ENCODE measurements around the gene IL21R.

IL21R gene

GRCh38 chr16:27464626-27465482 lies 62.9 kb downstream of the IL21R start:
- no peak for DNase-seq (ENCODE audit: low read depth)

GRCh38 chr16:27465483-27465879 lies 63.5 kb downstream of the IL21R start:
- DNase-seq (ENCODE audit: low read depth), result no peak

DNA sequence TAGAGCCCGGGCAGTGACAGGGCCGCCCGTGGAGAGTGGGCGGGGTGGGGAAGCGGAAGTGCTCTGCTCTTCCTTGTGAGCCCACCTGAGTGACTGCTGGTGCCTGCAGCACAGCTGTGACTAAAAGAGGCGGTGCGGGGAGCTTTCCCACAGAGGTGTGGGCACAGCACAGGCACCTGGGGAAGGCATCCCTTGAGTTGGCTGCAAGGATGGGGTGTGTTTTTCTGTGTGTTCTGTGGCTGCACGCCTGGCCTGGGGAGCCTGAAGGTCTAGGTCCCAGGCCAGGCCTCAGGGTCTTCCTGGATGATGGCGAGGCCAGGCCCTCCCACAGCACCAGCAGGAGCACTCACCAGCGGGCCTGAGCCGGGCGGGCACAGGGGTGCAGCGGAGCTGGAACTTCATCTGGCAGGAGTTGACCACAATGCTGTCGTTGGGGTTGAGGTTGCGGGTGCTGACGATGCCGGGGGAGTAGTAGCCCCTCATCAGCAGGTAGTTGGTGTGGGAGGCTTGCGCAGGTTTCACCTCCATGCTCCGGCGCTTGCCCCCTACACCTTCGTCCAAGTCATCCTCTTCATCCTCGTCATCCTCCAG lies 67.1 kb downstream of the IL21R start:
- DNase-seq (ENCODE audit: low read depth), result no peak

GRCh38 chr16:27470567-27471431 lies 68.8 kb downstream of the IL21R start:
- no peak for DNase-seq (ENCODE audit: low read depth)

DNA sequence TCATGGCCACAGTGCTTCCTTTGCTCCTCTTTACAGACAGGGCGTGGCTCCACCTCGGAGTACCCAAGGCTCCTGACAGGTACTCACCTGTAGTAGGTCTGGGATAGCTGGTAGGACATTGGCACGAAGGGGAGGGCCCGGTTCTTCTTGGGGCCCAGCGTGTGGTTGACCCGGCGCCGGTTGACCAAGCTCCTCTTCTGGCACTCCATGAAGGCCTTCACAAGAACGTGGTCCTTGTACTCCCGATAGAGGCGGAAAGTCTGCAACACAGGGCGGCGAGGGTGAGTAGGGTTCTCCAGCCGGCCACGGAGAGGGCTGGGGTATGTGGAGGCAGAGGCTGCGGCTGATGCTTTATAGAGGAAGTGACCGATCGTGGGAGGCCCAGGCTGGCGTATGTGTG lies 69.7 kb downstream of the IL21R start:
- no peak for DNase-seq (ENCODE audit: low read depth)

- no peak for DNase-seq (ENCODE audit: low read depth)
These were observed 70.4 kb downstream of the IL21R start for GRCh38 chr16:27472091-27473020.

DNA sequence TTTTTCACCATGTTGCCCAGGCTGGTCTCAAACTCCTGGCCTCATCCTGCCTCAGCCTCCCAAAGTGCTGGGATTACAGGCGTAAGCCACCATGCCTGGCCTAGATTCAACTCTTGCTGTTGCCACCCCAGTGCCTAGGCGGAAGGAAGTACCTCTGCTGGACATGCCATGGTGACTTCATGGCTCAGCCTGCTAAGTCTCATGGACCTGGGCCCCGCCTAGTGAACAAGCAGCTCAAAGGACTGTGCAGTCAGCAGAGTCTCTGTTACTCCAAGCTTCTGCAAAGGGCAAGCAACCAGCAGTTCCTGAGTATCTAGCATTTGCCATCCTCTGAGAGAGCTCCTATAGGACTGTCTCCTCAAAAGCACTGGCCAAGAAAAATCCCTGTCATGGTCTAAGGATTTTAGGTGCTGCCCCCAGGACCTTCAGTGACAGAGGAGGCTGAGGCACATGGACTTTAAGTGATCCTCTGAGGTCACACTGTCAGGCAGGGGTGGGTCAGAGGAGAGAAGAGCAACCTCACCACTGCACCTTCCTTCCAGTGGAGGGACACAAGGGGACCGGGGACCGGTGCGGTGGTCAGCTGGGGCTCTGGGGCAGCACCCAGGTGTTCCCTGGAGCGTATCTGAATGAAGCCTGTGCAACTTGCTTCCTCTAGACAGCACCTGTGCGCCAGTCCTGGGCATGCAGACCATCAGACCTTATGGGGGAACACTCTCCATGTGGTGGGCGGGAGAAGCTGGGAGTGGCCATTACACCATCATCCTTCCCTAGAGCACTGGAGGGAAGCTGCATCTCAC lies 71.3 kb downstream of the IL21R start:
- DNase-seq (ENCODE audit: low read depth), result no peak

DNA sequence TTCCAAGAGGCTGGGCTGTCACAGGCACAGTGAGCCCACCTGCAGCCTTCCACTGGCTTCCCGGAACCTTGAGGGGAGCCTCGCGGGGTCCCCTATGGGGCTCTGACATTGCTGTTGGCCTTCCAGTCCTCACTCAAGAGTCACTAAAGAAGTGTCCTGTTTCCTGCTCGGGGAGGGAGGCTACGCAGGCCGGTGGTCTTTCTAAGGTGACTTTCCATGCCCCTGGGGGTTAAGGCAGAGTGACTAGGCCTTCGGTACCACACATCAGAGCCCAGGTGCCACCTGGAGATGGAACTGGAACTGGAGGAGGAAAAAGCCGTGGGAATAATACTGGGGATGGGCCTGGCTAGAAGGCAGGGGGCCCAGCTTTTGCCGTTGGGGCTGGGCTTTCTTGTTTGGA lies 72.1 kb downstream of the IL21R start:
- DNase-seq (ENCODE audit: low read depth), result no peak

- DNase-seq (ENCODE audit: low read depth), result no peak
These were observed 72.9 kb downstream of the IL21R start for GRCh38 chr16:27474921-27475320.

DNA sequence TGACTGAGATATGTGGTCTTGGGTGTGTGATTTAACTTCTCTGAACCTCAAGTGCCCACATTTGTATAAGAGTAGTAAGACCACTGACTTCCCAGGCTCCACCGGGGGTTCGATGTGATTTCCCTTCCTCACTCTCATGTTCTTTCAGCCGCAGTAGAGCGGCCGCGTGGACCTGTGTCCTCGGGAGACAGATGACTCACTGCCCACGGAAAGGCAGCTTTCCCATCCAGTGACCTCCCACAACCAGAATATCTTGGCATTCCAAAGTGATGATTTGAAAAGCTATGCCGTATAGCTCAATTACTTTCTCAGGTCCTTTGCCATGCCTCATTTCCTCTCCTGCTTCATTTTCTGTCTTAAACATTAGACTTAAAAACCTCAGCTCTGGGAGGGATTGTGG lies 73.6 kb downstream of the IL21R start:
- no peak for DNase-seq (ENCODE audit: low read depth)

DNA sequence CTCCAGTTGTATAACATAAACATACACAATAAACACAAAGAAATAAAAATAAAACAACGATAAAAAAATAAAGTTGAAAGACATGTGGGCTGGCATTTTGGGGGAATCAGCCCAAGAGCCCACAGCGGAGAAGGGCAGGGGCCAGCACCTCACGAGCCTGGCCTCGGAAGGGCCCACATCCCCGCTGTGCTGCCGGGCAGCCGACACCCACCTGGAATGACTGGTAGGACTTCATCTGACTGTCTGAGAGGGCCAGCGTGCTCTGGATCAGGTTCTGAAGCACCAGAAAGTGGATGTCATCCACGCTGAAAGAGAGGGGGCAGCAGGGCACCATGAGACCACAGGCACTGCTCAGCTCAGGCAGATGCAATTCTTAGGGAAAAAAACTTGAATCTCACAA lies 74.3 kb downstream of the IL21R start:
- DNase-seq (ENCODE audit: low read depth), result no peak

DNA sequence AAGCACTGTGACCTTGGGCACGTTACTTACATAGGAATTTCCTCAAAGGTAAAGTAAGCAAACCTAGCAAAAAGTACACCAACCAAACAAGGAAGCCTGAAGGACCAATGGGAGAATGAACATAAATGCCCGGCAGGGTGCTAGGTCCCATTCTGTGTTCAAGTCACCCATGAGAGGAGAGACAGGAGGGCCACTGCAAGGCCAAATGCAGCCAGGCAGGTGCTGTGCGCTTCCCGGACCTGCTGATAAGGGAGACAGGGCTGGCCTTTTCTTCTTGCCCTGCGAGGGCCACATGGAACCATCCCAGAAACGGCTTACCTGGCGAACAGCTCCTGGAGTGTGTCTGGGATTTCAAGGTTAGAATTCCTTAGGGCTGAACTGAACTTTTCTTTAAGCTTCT lies 78.8 kb downstream of the IL21R start:
- no peak for DNase-seq (ENCODE audit: low read depth)

GRCh38 chr16:27481282-27481934 lies 79.4 kb downstream of the IL21R start:
- DNase-seq (ENCODE audit: low read depth), result no peak

DNA sequence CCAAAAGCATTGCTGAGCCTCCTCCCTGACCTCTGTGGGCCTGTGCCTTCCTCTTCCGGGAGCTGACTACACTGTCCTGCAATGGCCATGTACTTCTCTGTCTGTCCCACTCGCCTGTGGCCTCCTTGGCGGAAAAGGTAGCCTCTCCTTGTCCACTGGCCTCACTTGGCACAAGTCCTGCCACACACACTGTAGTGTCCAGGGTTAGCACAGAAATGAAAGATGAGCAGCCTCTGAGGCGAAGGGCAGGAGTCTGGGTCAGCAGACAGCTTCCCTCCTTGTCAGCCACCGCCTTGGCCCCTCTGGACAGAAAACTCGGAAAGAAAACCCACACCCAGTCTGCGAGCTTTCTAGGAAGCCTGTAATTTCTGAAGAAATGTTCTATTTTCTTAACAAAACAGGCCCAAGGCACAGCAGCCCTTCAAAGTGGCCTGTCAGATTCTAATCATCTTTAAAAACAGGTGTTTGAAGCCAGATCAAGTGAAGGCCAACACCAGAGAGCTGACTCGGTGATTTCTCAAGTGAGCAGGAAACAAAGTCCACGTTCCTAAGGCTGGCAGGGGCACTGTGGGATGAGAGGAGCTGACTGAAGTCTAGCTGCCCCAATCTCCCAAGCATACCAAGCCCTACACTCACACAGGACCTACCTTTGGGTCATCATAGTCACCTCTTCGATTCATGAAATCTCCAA lies 80.6 kb downstream of the IL21R start:
- no peak for DNase-seq (ENCODE audit: low read depth)

- no peak for DNase-seq (ENCODE audit: low read depth)
These were observed 81.1 kb downstream of the IL21R start for GRCh38 chr16:27483088-27483437.

- DNase-seq (ENCODE audit: low read depth), result no peak
These were observed 81.7 kb downstream of the IL21R start for GRCh38 chr16:27483624-27484023.

DNA sequence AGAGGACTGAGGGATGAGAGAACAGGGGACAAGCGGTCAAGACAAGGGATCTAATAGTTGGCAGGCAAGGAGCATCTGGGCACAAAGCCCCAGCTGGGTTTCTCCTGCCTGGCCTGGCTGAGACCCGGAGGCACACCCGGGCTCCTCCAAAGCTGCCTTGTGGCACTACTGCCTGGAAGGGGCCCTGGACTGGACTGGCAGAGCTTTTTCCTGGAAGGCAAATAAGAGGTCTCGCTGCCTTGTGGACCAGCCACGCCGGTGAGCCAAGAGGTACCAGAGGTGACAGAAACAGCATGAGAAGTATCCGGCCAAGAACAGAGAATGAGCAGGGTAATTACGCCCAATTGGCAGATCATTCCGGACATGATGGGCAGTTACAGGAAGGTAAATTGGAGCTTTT lies 83.2 kb downstream of the IL21R start:
- no peak for DNase-seq (ENCODE audit: low read depth)

DNA sequence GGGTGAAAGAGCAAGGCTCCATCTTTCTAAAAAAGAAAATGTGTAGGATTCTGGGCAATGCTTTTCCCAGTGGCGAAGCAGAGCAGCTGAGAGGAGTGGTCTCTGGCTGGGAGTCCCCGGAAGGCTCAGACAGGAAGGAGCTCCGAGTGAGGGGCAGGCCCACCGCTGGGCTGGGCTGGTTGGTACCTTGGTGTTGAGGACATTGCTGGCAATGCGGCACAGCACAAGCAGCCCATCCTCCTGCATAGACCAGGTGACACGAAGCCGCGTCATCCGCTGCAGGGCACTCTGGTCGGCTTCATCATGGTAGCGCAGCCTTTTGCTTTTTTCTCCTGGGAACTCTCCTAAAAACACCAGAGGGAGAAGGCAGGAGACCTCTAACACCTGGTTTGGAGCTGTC lies 83.8 kb downstream of the IL21R start:
- DNase-seq (ENCODE audit: low read depth), result no peak

DNA sequence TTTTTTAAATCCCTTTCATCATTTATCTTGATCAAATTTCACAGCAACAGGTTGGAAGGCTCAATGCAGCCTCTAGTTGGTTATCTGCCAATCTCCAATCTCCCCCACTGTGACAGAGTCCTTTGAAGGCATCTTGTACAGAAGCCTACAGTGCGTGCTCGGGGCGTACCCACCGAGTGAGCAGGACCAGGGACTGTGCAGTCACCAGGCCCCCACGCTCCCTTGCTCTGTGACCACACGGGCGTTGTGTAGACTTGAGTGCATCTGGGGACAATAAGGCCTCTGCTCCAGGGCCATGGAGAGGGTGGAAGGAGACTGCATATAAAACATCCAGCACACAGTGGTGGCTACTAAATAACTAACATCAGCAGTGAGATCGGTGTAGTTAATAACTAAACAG lies 84.4 kb downstream of the IL21R start:
- DNase-seq (ENCODE audit: low read depth), result no peak

DNA sequence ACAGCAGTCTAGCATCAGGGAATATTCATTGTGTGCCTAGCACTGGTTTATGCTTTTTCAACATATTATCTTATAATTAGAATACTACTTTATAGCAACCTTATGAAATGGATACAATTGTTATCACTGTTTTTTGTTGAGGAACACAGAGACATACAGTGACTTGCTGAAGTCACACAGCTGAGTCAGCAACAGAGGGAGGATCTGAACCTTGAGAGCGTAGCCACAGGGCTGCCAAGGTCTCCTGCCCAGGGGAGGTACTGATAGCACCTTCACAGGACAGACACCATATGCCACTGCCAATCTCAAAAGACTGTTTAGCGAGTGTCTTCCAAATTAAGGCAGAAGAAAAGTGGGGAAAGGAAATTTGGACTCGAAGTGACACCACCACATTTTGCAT lies 84.8 kb downstream of the IL21R start:
- no peak for DNase-seq (ENCODE audit: low read depth)
